Endothelial cell of umbilical vein (primary cell): ENCODE results near the gene COL23A1. TPM values are rescaled to one million over a fixed set of nuclear protein-coding genes. Genes with fewer than 3 reads are reported as not detected.

ENCODE experiments used
- BruUV-seq: library from RNA; stranded (reverse); fragments of 400-500 nt; replicated peaks from 2 replicates; lab custom pipeline; 2021; lab: Mats Ljungman, UMichigan
- CTCF ChIA-PET: fragments of 300-600, 350-600 bp; sonication (Branson Sonifier 250); formaldehyde crosslinking; loops from one replicate; lab custom pipeline; 2021; ENCODE audit warnings: antibody characterized with exemption, inconsistent platforms; lab: Charles Lee
- POLR2A ChIA-PET: fragments of 300-600, 350-600 bp; sonication (Branson Sonifier 250); formaldehyde crosslinking; loops from one replicate; lab custom pipeline; 2021; ENCODE audit warnings: antibody characterized with exemption, inconsistent platforms; lab: Charles Lee
- DNase-seq: peaks from one replicate; pipeline ENCODE4 v3.0.0-alpha.2; 2011; ENCODE audit warnings: low read depth, low spot score
- FAIRE-seq: peaks from 2 replicates; lab custom pipeline; 2011; peaks lifted over from hg19 to GRCh38; lab: Jason Lieb, UNC
- H2AFZ ChIP-seq: 2 replicates; pipeline ENCODE4 v1.6.0; 2012; ENCODE audit warnings: low read depth, low read length, control low read depth, inconsistent platforms
- H3K27ac ChIP-seq: 2 replicates; pipeline ENCODE4 v1.5.1; 2011; ENCODE audit warnings: low read depth, mild to moderate bottlenecking, control low read depth, low read length, moderate library complexity; ENCODE audit not compliant: insufficient read depth
- H3K27me3 ChIP-seq, 2 experiments: 2 replicates each; pipeline versions ENCODE4 v1.6.0 to v1.6.1; 2011; ENCODE audit warnings: low read length in 2 of 2, mixed read lengths in 1 of 2; ENCODE audit not compliant: control insufficient read depth in 2 of 2, insufficient read depth in 2 of 2
- H3K36me3 ChIP-seq, 2 experiments: 2 replicates in 1 of 2; 3 replicates in 1 of 2; pipeline ENCODE4 v1.5.1; 2011; ENCODE audit warnings: low read length in 2 of 2, mild to moderate bottlenecking in 1 of 2, moderate library complexity in 1 of 2; ENCODE audit not compliant: control insufficient read depth in 2 of 2, insufficient read depth in 2 of 2; ENCODE audit errors: extremely low read depth in 1 of 2
- H3K4me1 ChIP-seq: 3 replicates; pipeline ENCODE4 v1.5.1; 2011; ENCODE audit warnings: mild to moderate bottlenecking, low read length; ENCODE audit not compliant: control insufficient read depth, insufficient read depth; ENCODE audit errors: extremely low read depth
- H3K4me2 ChIP-seq: 2 replicates; pipeline ENCODE4 v1.6.1; 2011; ENCODE audit warnings: low read length, control low read depth, mixed read lengths; ENCODE audit not compliant: insufficient read depth
- H3K4me3 ChIP-seq, 3 experiments: fragments of 200-600 bp in 1 of 3; sonication (generic), shearing (Covaris generic) in 1 of 3; replicated peaks in 1 of 3; 2 replicates each; pipeline ENCODE4 v1.5.1; 2011 to 2016; ENCODE audit warnings: control low read depth in 3 of 3, low read length in 3 of 3, mild to moderate bottlenecking in 2 of 3, inconsistent platforms in 1 of 3, low read depth in 1 of 3, moderate library complexity in 1 of 3; ENCODE audit not compliant: insufficient read depth in 1 of 3
- H3K79me2 ChIP-seq: 2 replicates; pipeline ENCODE4 v1.6.0; 2012; ENCODE audit warnings: low read length, inconsistent platforms; ENCODE audit not compliant: control insufficient read depth, insufficient read depth
- H3K9ac ChIP-seq: replicated peaks from 2 replicates; pipeline ENCODE3; 2011; ENCODE audit warnings: low read length, control low read depth; ENCODE audit not compliant: insufficient read depth; ENCODE audit errors: extremely low read depth
- H3K9me1 ChIP-seq: replicated peaks from 3 replicates; pipeline ENCODE4 v1.6.0; 2011; ENCODE audit warnings: mild to moderate bottlenecking, low read length; ENCODE audit not compliant: control insufficient read depth, insufficient read depth; ENCODE audit errors: extremely low read depth
- H3K9me3 ChIP-seq: replicated peaks from 2 replicates; pipeline ENCODE4 v1.5.1; 2012; ENCODE audit warnings: low read length, inconsistent platforms; ENCODE audit not compliant: control insufficient read depth, insufficient read depth
- H4K20me1 ChIP-seq: replicated peaks from 2 replicates; pipeline ENCODE3; 2011; ENCODE audit warnings: mild to moderate bottlenecking, low read length; ENCODE audit not compliant: control insufficient read depth, insufficient read depth; ENCODE audit errors: extremely low read depth
- CTCF ChIP-seq, 2 donors: IDR thresholded peaks; 1 replicate in 1 of 2; 2 replicates in 1 of 2; pipeline ENCODE4 v1.5.1; 2011; ENCODE audit warnings: low read length in 2 of 2, mild to moderate bottlenecking in 2 of 2, moderate library complexity in 2 of 2, control low read depth in 1 of 2, inconsistent platforms in 1 of 2, low read depth in 1 of 2; ENCODE audit not compliant: insufficient read depth in 1 of 2; ENCODE audit errors: extremely low read depth in 1 of 2
- FOS ChIP-seq: IDR thresholded peaks from 2 replicates; pipeline ENCODE4 v1.6.1; 2011; ENCODE audit warnings: mild to moderate bottlenecking, low read length, moderate library complexity, borderline replicate concordance; ENCODE audit not compliant: insufficient read depth
- GATA2 ChIP-seq: IDR thresholded peaks from 2 replicates; pipeline ENCODE4 v1.7.0; 2011; ENCODE audit warnings: low read depth, mild to moderate bottlenecking, moderate library complexity, mixed read lengths, low read length; ENCODE audit not compliant: insufficient read length, insufficient read depth
- JUN ChIP-seq: IDR thresholded peaks from 2 replicates; pipeline ENCODE4 v1.6.1; 2011; ENCODE audit warnings: borderline replicate concordance, low read depth; ENCODE audit not compliant: insufficient read length, insufficient read depth
- MAX ChIP-seq: IDR thresholded peaks from 2 replicates; pipeline ENCODE4 v1.6.1; 2011; ENCODE audit not compliant: insufficient read depth, insufficient read length
- MYC ChIP-seq: IDR thresholded peaks from one replicate; pipeline ENCODE4 v1.6.1; 2011; ENCODE audit warnings: mild to moderate bottlenecking, low read depth, low read length
- POLR2A ChIP-seq: IDR thresholded peaks from 2 replicates; pipeline ENCODE4 v1.6.1; 2012; ENCODE audit warnings: low read depth, mild to moderate bottlenecking, control low read depth, low read length
- POLR2AphosphoS5 ChIP-seq: IDR thresholded peaks from 2 replicates; pipeline ENCODE4 v1.6.1; 2012; ENCODE audit warnings: low read depth, mild to moderate bottlenecking, control low read depth, low read length, moderate library complexity; ENCODE audit not compliant: insufficient read depth
- dilution Hi-C: fragments of 300-500 bp; cut with MboI; formaldehyde crosslinking; loops from one replicate; pipeline ENCODE4 v1.15.0; 2019; ENCODE audit warnings: low sequenced_read_pairs; ENCODE audit not compliant: extremely low pct_ligation_motif_present
- intact Hi-C: fragments of 100-400 bp; cut with micrococcal nuclease; formaldehyde crosslinking; loops from one replicate; pipeline ENCODE4 v1.10.0; 2022
- polyA plus RNA-seq, 4 experiments: library from polyadenylated mRNA; depleted of rRNA in 3 of 4; stranded (reverse) in 3 of 4; unstranded in 1 of 4; fragments of >200 nt; gene quantifications; 2 replicates each; pipeline versions ENCODE4 v1.2.1 to v1.2.3, GENCODE V29; 2011 to 2012; ENCODE audit warnings: missing spikeins in 1 of 4
- total RNA-seq: library from RNA; stranded (reverse); gene quantifications from 2 replicates; pipeline ENCODE4 v1.2.3, GENCODE V29; 2021

COL23A1 gene
- total and polyA plus RNA-seq, 2 donors (not counting 3 experiments of a cell fraction or from before 2014, with no cell fraction given) = not detected

GRCh38 chr5:178343306-178343705 lies 246.9 kb downstream of the COL23A1 start:
- no TSS peak for BruUV-seq
- Histone ChIP-seq H3K9me1 (no peaks in the 10 kb centered on the region), H3K4me1 (no peaks in the 10 kb centered on the region), H2AFZ (no peak overlapping the region), H3K9me3 (no peaks in the 10 kb centered on the region), H3K4me2 (no peak overlapping the region), H3K4me3 (no peak overlapping the region), H3K27ac (no peak overlapping the region), H3K36me3 (no peaks in the 10 kb centered on the region), H3K9ac (no peak overlapping the region), H4K20me1 (no peaks in the 10 kb centered on the region), H3K79me2 (no peaks in the 10 kb centered on the region), H3K27me3 (no peaks in the 10 kb centered on the region)
- ChIA-PET CTCF (no interaction called here), POLR2A (no interaction called here)
- no peak for FAIRE-seq
- dilution Hi-C loops (no loop called here), intact Hi-C loops (no loop called here)
- no peak for DNase-seq
- TF ChIP-seq POLR2AphosphoS5 (no peak), CTCF (IDR thresholded peaks at IDR 0.05; ENCODE audit: extremely low read depth in 1 of 2, insufficient read depth in 1 of 2, low read depth in 1 of 2, low read length in 2 of 2) (no peak), MAX (no peak), MYC (no peak)

GRCh38 chr5:178341851-178342140 lies 248.4 kb downstream of the COL23A1 start:
- Histone ChIP-seq H3K9ac (no peak overlapping the region), H2AFZ (no peak overlapping the region), H4K20me1 (no peaks in the 10 kb centered on the region), H3K4me3 (no peak overlapping the region), H3K9me1 (no peaks in the 10 kb centered on the region), H3K4me1 (no peaks in the 10 kb centered on the region), H3K9me3 (no peaks in the 10 kb centered on the region), H3K36me3 (no peaks in the 10 kb centered on the region), H3K4me2 (no peak overlapping the region), H3K27ac (no peak overlapping the region), H3K27me3 (no peaks in the 10 kb centered on the region), H3K79me2 (no peaks in the 10 kb centered on the region)
- DNase-seq (no peak), FAIRE-seq (no peak)
- TF ChIP-seq CTCF (IDR thresholded peaks at IDR 0.05; ENCODE audit: extremely low read depth in 1 of 2, insufficient read depth in 1 of 2, low read depth in 1 of 2, low read length in 2 of 2) (no peak), MYC (no peak), GATA2 (no peak), POLR2A (no peak), POLR2AphosphoS5 (no peak), FOS (no peak), JUN (no peak)
- dilution Hi-C loops = no loop called here
- BruUV-seq = no TSS peak
- ChIA-PET CTCF (no interaction called here), POLR2A (no interaction called here)
- intact Hi-C loops = no loop called here
